H1 (cell line): ENCODE results near the gene MYRF.
A peak's percentile ranks its signal among the peaks of the same experiment; 100 is the strongest.

Experiments used
- CTCF ChIP-seq, 3 experiments: IDR thresholded peaks; 1 replicate in 2 of 3; 2 replicates in 1 of 3; pipeline versions ENCODE4 v1.5.1 to v1.6.1; 2011; ENCODE audit warnings: low read length in 3 of 3, mild to moderate bottlenecking in 3 of 3, inconsistent platforms in 2 of 3, low read depth in 1 of 3, moderate library complexity in 1 of 3; ENCODE audit not compliant: insufficient read depth in 1 of 3; ENCODE audit errors: control extremely low read depth in 1 of 3
- FOSL1 ChIP-seq: IDR thresholded peaks from 2 replicates; pipeline ENCODE4 v1.6.1; 2011; ENCODE audit warnings: mild to moderate bottlenecking, low read depth, low read length, moderate library complexity; ENCODE audit not compliant: insufficient read depth
- JUN ChIP-seq: IDR thresholded peaks from 2 replicates; pipeline ENCODE4 v1.6.1; 2011; ENCODE audit warnings: low read depth, mild to moderate bottlenecking, improper control_type of control experiment, low read length
- NRF1 ChIP-seq: IDR thresholded peaks from 2 replicates; pipeline ENCODE4 v1.6.1; 2011; ENCODE audit warnings: mild to moderate bottlenecking, low read depth, low read length, improper control_type of control experiment

- TF ChIP-seq JUN: no peak
- TF ChIP-seq CTCF (IDR thresholded peaks at IDR 0.05; ENCODE audit: control extremely low read depth in 1 of 3, insufficient read depth in 1 of 3, low read depth in 1 of 3, low read length in 3 of 3): peak; percentile 17 to 25 (median 19)
- TF ChIP-seq NRF1: no peak
- no peak for TF ChIP-seq FOSL1
These were observed 63.6 kb downstream of the MYRF start for GRCh38 chr11:61815790-61816735.
